ENCODE results near the gene PRMT5.

- TF ChIP-seq CTCF (conservative IDR thresholded peaks at IDR 0.05) (no peak), ZFX (IDR thresholded peaks at IDR 0.05) (no peak)
Measured at GRCh38 chr14:22978487-22978837, 49.3 kb upstream of the PRMT5 start.
